Left renal pelvis (tissue), 4 donors: ENCODE measurements around the gene OASL. TPM values are rescaled to one million over a fixed set of nuclear protein-coding genes. Genes with fewer than 3 reads are reported as not detected.
"Not testable (repeated sequence)": the region's sequence is repeated elsewhere in the genome, so short reads cannot be mapped to it uniquely, and the experiment has no call there.

Experiments
- DNase-seq, 4 donors: peaks; one replicate each; pipeline ENCODE4 v3.0.0-alpha.2; 2013; ENCODE audit warnings: low read depth in 4 of 4, low spot score in 3 of 4
- polyA plus RNA-seq, 4 donors: library from polyadenylated mRNA; unstranded; fragments of 120-200 nt; gene quantifications; one replicate each; pipeline ENCODE4 v1.2.1, GENCODE V29; 2013; ENCODE audit not compliant: insufficient read length in 4 of 4

The OASL gene
- polyA plus RNA-seq, 4 donors, result 0.12 to 0.63 (median 0.20) TPM

GRCh38 chr12:121059031-121059898 is 20.2 kb upstream of the OASL start:
- no peak for DNase-seq

- DNase-seq, result no peak
Measured at GRCh38 chr12:121057794-121058193, 18.7 kb upstream of the OASL start.

GRCh38 chr12:121053706-121054105 is 14.7 kb upstream of the OASL start:
- DNase-seq, result no peak

GRCh38 chr12:121050725-121051124 is 11.7 kb upstream of the OASL start:
- no peak for DNase-seq

GRCh38 chr12:121048442-121048841 is 9.4 kb upstream of the OASL start:
- DNase-seq, result no peak

GRCh38 chr12:121047400-121047799 is 8.4 kb upstream of the OASL start:
- not testable (repeated sequence) for DNase-seq

- DNase-seq, result no peak
Measured at GRCh38 chr12:121043067-121043466, 4.0 kb upstream of the OASL start.

GRCh38 chr12:121036810-121037326 is 2.2 kb downstream of the OASL start:
- no peak for DNase-seq

- no peak for DNase-seq
Measured at GRCh38 chr12:121034616-121035305, 4.3 kb downstream of the OASL start.

- no peak for DNase-seq
Measured at GRCh38 chr12:121033625-121034349, 5.3 kb downstream of the OASL start.

- DNase-seq, result no peak
Measured at GRCh38 chr12:121030576-121031212, 8.4 kb downstream of the OASL start.

- no peak for DNase-seq
Measured at GRCh38 chr12:121026274-121027045, 12.6 kb downstream of the OASL start.

- no peak for DNase-seq
Measured at GRCh38 chr12:121025442-121026226, 13.4 kb downstream of the OASL start.

GRCh38 chr12:121023799-121024198 is 15.2 kb downstream of the OASL start:
- DNase-seq, result no peak

- no peak for DNase-seq
Measured at GRCh38 chr12:121022713-121023112, 16.3 kb downstream of the OASL start.

GRCh38 chr12:121021754-121022153 is 17.3 kb downstream of the OASL start:
- DNase-seq, result no peak

- DNase-seq, result no peak
Measured at GRCh38 chr12:121018860-121019617, 20.0 kb downstream of the OASL start.

- DNase-seq, result no peak
Measured at GRCh38 chr12:121017966-121018491, 21.0 kb downstream of the OASL start.
